Esophagus muscularis mucosa (tissue), 4 donors: Measurements from ENCODE around the gene CARD14.

Source experiments
- CTCF ChIP-seq, 3 experiments: fragments of 200-600 bp in 2 of 3; fragments of 450-650 bp in 1 of 3; sonication (generic) in 2 of 3; IDR thresholded peaks; one replicate each; pipeline ENCODE4 v1.5.1; 2017 to 2019; ENCODE audit warnings: antibody characterized with exemption in 3 of 3, mild to moderate bottlenecking in 2 of 3, moderate library complexity in 1 of 3
- EP300 ChIP-seq: sonication (generic); formaldehyde crosslinking; IDR thresholded peaks from one replicate; pipeline ENCODE4 v1.6.1; 2017; ENCODE audit warnings: antibody characterized with exemption
- POLR2A ChIP-seq: fragments of 450-650 bp; IDR thresholded peaks from one replicate; pipeline ENCODE4 v1.6.1; 2017; ENCODE audit warnings: antibody characterized with exemption, moderate library complexity, mild to moderate bottlenecking, low read depth
- POLR2AphosphoS5 ChIP-seq, 2 donors: sonication (generic); formaldehyde crosslinking; IDR thresholded peaks; one replicate each; pipeline ENCODE4 v1.6.1; 2017; ENCODE audit warnings: antibody characterized with exemption in 2 of 2

- no peak for TF ChIP-seq CTCF (IDR thresholded peaks at IDR 0.05)
- TF ChIP-seq EP300, result no peak
- no peak for TF ChIP-seq POLR2AphosphoS5 (IDR thresholded peaks at IDR 0.05)
- no peak for TF ChIP-seq POLR2A
Measured at GRCh38 chr17:80248894-80249710, 79.3 kb downstream of the CARD14 start.
